B cell (primary cell): ENCODE results near the gene DRC7. TPM values are rescaled to one million over a fixed set of nuclear protein-coding genes. Genes with fewer than 3 reads are reported as not detected.

Experiments
- ATAC-seq: fragments of 200-7000 bp; cut with Tn5 transposase; one replicate; pipeline ENCODE4 v1.10.0; 2021; ENCODE audit warnings: low read depth, mild to moderate bottlenecking, moderate number of reproducible peaks, moderate library complexity
- CTCF ChIA-PET: fragments of 350-600 bp; sonication (Branson Sonifier 250); formaldehyde crosslinking; loops from one replicate; lab custom pipeline; 2021; ENCODE audit warnings: antibody characterized with exemption, inconsistent platforms; lab: Charles Lee
- POLR2A ChIA-PET: fragments of 350-600 bp; sonication (Branson Sonifier 250); formaldehyde crosslinking; loops from one replicate; lab custom pipeline; 2021; ENCODE audit warnings: antibody characterized with exemption; lab: Charles Lee
- DNase-seq: peaks from one replicate; pipeline ENCODE4 v3.0.0; 2013
- H2AFZ ChIP-seq: 2 replicates; pipeline ENCODE4 v1.6.1; 2012; ENCODE audit warnings: mild to moderate bottlenecking, low read depth, low read length; ENCODE audit not compliant: insufficient read depth, poor library complexity, severe bottlenecking
- H3K27ac ChIP-seq, 2 donors: 1 replicate in 1 of 2; 2 replicates in 1 of 2; pipeline ENCODE4 v1.5.1; 2012 to 2013; ENCODE audit warnings: low read length in 2 of 2, mild to moderate bottlenecking in 2 of 2, moderate library complexity in 1 of 2
- H3K27me3 ChIP-seq, 4 experiments: fragments of 200-600 bp in 1 of 4; sonication (generic) in 1 of 4; replicated peaks in 1 of 4; 1 replicate in 2 of 4; 2 replicates in 2 of 4; pipeline versions ENCODE4 v1.6.1 to v1.7.0; 2013 to 2016; ENCODE audit warnings: low read length in 3 of 4, mild to moderate bottlenecking in 2 of 4, mixed read lengths in 1 of 4, moderate library complexity in 1 of 4; ENCODE audit not compliant: insufficient read depth in 4 of 4, control insufficient read depth in 3 of 4; ENCODE audit errors: control extremely low read depth in 1 of 4
- H3K36me3 ChIP-seq, 2 experiments: replicated peaks in 1 of 2; 1 replicate in 1 of 2; 2 replicates in 1 of 2; pipeline versions ENCODE4 v1.6.1 to v1.7.1; 2013; ENCODE audit warnings: low read length in 1 of 2; ENCODE audit not compliant: insufficient read depth in 2 of 2, control insufficient read depth in 1 of 2; ENCODE audit errors: control extremely low read depth in 1 of 2, extremely low read depth in 1 of 2
- H3K4me1 ChIP-seq, 2 donors: fragments of 200-600 bp in 1 of 2; sonication (generic) in 1 of 2; 1 replicate in 1 of 2; 2 replicates in 1 of 2; pipeline versions ENCODE4 v1.5.1 to v1.6.1; 2013 to 2017; ENCODE audit warnings: low read length in 2 of 2; ENCODE audit not compliant: control insufficient read depth in 2 of 2, insufficient read depth in 2 of 2
- H3K4me2 ChIP-seq: replicated peaks from 2 replicates; pipeline ENCODE3; 2012; ENCODE audit warnings: mild to moderate bottlenecking, low read depth, low read length; ENCODE audit not compliant: poor library complexity, severe bottlenecking
- H3K4me3 ChIP-seq, 5 experiments: fragments of 200-600 bp in 1 of 5; sonication (generic) in 1 of 5; 1 replicate in 3 of 5; 2 replicates in 2 of 5; pipeline versions ENCODE4 v1.5.1 to v1.7.0; 2011 to 2016; ENCODE audit warnings: low read length in 4 of 5, mild to moderate bottlenecking in 4 of 5, low read depth in 2 of 5, control low read depth in 1 of 5, moderate library complexity in 1 of 5; ENCODE audit not compliant: insufficient read depth in 1 of 5; ENCODE audit errors: control extremely low read depth in 1 of 5, extremely low read depth in 1 of 5
- H3K79me2 ChIP-seq: fragments of 200-600 bp; sonication (generic); one replicate; pipeline ENCODE4 v1.6.0; 2016; ENCODE audit warnings: low read length; ENCODE audit not compliant: control insufficient read depth, insufficient read depth
- H3K9ac ChIP-seq: fragments of 200-600 bp; sonication (generic); 2 replicates; pipeline ENCODE4 v1.6.1; 2017; ENCODE audit warnings: mild to moderate bottlenecking, low read length, moderate library complexity
- H3K9me3 ChIP-seq, 3 donors: one replicate each; pipeline versions ENCODE4 v1.6.1 to v1.7.1; 2013; ENCODE audit warnings: low read length in 2 of 3; ENCODE audit not compliant: control insufficient read depth in 2 of 3, insufficient read depth in 1 of 3; ENCODE audit errors: control extremely low read depth in 1 of 3
- H4K20me1 ChIP-seq: 2 replicates; pipeline ENCODE4 v1.6.0; 2012; ENCODE audit warnings: mild to moderate bottlenecking, low read length; ENCODE audit not compliant: insufficient read depth, control insufficient read depth, poor library complexity, severe bottlenecking
- H3K27ac Mint-ChIP-seq: one replicate; pipeline ENCODE4 v1.8.0; 2021; ENCODE audit warnings: mixed read lengths
- H3K27me3 Mint-ChIP-seq: one replicate; pipeline ENCODE4 v1.8.0; 2021; ENCODE audit warnings: mixed read lengths
- H3K4me1 Mint-ChIP-seq: one replicate; pipeline ENCODE4 v1.8.0; 2021; ENCODE audit warnings: mixed read lengths
- H3K4me3 Mint-ChIP-seq: one replicate; pipeline ENCODE4 v1.8.0; 2021; ENCODE audit warnings: mixed read lengths
- H3K9me3 Mint-ChIP-seq: one replicate; pipeline ENCODE4 v1.8.0; 2022; ENCODE audit warnings: mixed read lengths; ENCODE audit not compliant: insufficient read depth
- EZH2 ChIP-seq: IDR thresholded peaks from 2 replicates; pipeline ENCODE4 v1.6.1; 2012; ENCODE audit warnings: borderline replicate concordance, low read depth, mild to moderate bottlenecking, moderate library complexity, low read length; ENCODE audit not compliant: insufficient read depth, poor library complexity, severe bottlenecking
- WGBS: methylation state at CpG from one replicate; pipeline ENCODE4 v1.1.5; 2013; ENCODE audit warnings: missing lambda C conversion rate; ENCODE audit not compliant: insufficient coverage; 5-methylcytosine and 5-hydroxymethylcytosine counted together
- intact Hi-C: fragments of 100-400 bp; cut with micrococcal nuclease; formaldehyde crosslinking; loops from one replicate; pipeline ENCODE4 v1.10.0; 2022
- polyA plus RNA-seq: library from polyadenylated mRNA; depleted of rRNA; stranded (reverse); fragments of >200 nt; gene quantifications from 2 replicates; pipeline ENCODE4 v1.2.3, GENCODE V29; 2012
- total RNA-seq, 2 donors: library from RNA; stranded (reverse); fragments of 120-200 nt in 1 of 2; gene quantifications; 1 replicate in 1 of 2; 2 replicates in 1 of 2; pipeline versions ENCODE4 v1.2.3 to v1.2.4, GENCODE V29; 2013 to 2022
- TF ChIP-seq, protein P1 (sequence below): fragments of 200-600 bp; IDR thresholded peaks from one replicate; pipeline ENCODE4 v1.8.0; 2022; ENCODE audit warnings: antibody characterized with exemption, mild to moderate bottlenecking

Gene DRC7
- total and polyA plus RNA-seq, 2 donors (not counting 1 experiment from before 2014, with no cell fraction given) = 0.12 to 0.22 TPM

- Mint-ChIP-seq H3K27me3 (no peaks in the 10 kb centered on the region), H3K27ac (no peak overlapping the region), H3K4me1 (peaks cover 32% of the 10 kb centered on the region), H3K4me3 (no peak overlapping the region), H3K9me3 (no peaks in the 10 kb centered on the region)
- peak; percentile 25 for DNase-seq
- Histone ChIP-seq H3K27me3 (peaks cover 0 to 3% (median 0%) of the 10 kb centered on the region in 4 experiments), H3K9ac (no peak overlapping the region), H3K4me2 (no peak overlapping the region), H2AFZ (no peak overlapping the region), H3K4me3 (no peak overlapping the region), H3K9me3 (peaks cover 0 to 16% (median 0%) of the 10 kb centered on the region in 3 donors), H3K79me2 (no peaks in the 10 kb centered on the region), H3K36me3 (no peaks in the 10 kb centered on the region), H3K27ac (no peak overlapping the region), H3K4me1 (peaks cover 23 to 30% of the 10 kb centered on the region in 2 donors), H4K20me1 (no peaks in the 10 kb centered on the region)
- ChIA-PET POLR2A (interaction anchor here (1.2 kb wide), 1 partner anchor 199 kb away, joined by 4 read pairs; the partner anchor contains the start of genes CIAPIN1 and COQ9), CTCF (interaction anchor here (0.9 to 4.5 kb wide), 5 partner anchors 70 to 229 kb away, joined by 3 to 30 read pairs (median 9); partner anchors contain the start of gene KATNB1)
- WGBS = 37% methylated on average over 5 of the region's 14 CpGs
- ATAC-seq = no peak
- no peak for TF ChIP-seq EZH2
- TF ChIP-seq, protein P1, sequence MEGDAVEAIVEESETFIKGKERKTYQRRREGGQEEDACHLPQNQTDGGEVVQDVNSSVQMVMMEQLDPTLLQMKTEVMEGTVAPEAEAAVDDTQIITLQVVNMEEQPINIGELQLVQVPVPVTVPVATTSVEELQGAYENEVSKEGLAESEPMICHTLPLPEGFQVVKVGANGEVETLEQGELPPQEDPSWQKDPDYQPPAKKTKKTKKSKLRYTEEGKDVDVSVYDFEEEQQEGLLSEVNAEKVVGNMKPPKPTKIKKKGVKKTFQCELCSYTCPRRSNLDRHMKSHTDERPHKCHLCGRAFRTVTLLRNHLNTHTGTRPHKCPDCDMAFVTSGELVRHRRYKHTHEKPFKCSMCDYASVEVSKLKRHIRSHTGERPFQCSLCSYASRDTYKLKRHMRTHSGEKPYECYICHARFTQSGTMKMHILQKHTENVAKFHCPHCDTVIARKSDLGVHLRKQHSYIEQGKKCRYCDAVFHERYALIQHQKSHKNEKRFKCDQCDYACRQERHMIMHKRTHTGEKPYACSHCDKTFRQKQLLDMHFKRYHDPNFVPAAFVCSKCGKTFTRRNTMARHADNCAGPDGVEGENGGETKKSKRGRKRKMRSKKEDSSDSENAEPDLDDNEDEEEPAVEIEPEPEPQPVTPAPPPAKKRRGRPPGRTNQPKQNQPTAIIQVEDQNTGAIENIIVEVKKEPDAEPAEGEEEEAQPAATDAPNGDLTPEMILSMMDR = no peak
- intact Hi-C loops = loop anchor here (5.0 kb wide), 2 partner anchors 54 to 91 kb away; partner anchors contain the start of gene KATNB1
These were observed 48.1 kb upstream of the DRC7 start for GRCh38 chr16:57646388-57647039.
